Stimulated activated CD8-positive, alpha-beta memory T cell treated with anti-CD3 and anti-CD28 coated beads, Interleukin-4, amount 100 ng/mL, for 48 hours (primary cell): ENCODE measurements around the gene CCNI2.

Experiments
- DNase-seq: peaks from one replicate; pipeline ENCODE4 v3.0.0-alpha.2; 2020

The CCNI2 gene

DNA sequence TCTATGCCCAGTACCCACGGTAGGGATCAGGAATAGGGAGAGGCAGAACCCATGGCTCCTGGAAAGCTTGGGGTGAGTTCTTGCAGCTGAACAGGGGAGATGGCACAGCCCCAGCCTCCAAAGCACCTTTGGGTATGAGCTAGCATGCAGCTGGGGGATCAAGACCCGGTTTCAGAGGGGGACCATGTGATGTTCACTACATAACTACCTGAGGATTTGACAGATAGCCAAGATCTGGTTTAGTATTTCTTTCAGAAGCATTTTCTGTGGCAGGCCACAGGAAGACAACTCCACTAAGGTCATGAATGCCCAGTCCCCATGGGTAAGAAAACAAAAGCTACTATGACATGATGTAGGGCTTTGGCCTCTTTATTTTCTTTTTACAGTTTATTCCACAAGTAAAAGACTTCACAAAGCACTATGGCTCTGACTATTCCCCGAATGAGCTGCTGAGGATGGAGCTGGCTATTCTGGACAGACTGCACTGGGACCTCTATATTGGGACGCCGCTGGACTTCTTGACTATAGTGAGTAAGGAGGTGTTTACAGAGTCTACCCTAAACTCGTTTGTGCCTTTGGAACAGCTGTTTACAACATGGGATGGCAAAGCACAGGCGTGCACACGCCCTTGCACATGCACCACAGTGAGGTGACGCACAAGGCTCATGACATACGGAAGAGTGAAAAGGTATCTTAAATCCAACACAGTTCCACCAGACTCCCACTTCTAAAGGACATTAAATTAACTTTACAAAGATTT, 3.4 kb downstream of the CCNI2 start:
- DNase-seq = peak; percentile 20

GRCh38 chr5:132751444-132751843, 4.2 kb downstream of the CCNI2 start:
- DNase-seq = peak; percentile 58

- peak; percentile 24 for DNase-seq
Measured at GRCh38 chr5:132751971-132752580, 4.8 kb downstream of the CCNI2 start.

DNA sequence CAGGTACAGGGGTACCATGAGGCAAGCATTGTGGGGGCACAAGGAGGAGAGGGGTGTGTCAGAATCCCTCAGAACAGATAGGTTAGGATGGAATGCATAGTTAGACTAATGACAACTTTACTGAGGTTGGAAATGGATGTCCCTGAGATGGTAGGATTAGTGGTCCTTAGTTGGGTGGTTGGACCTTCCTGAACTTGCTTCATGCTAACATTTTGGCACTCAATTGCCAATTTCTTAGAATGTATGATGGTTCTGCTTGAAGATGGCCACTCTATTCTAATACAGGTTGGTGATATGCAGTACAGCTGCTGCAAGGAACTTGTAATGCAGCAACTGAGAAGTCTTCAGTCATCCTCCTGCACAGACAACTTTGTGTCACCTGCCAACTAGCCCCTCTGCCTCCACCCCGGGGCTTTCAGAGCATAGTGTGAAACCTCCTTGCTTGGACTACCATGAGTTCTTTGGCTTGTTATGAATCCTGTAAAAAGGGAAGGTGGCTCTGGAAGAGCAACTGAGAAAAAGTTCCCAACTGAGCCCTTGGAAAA, 5.4 kb downstream of the CCNI2 start:
- peak; percentile 21 for DNase-seq

- DNase-seq = peak; percentile 38
Measured at GRCh38 chr5:132753135-132753987, 6.1 kb downstream of the CCNI2 start.

- no peak for DNase-seq
Measured at GRCh38 chr5:132754111-132754510, 6.9 kb downstream of the CCNI2 start.

DNA sequence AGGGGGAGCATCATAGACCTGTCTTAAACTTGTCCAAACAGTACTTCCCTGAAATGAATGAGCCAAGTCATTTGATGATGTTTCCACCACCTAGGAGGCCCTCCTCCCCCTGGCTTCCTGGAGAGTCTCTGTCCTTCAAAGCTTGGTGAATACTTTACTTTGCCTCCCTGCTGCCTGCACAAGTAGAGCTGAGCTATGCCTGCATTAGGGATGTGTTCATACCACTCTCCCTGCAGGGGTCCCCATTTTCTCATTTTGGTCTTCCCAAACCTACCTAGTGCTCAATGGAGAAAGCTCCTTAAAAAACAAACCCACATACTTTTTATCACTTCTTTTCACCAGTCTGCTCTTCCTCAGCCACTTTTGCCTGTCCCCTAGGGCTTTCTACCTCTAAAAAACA, 7.7 kb downstream of the CCNI2 start:
- DNase-seq = peak; percentile 20

GRCh38 chr5:132756542-132756941, 9.3 kb downstream of the CCNI2 start:
- peak; percentile 14 for DNase-seq

DNA sequence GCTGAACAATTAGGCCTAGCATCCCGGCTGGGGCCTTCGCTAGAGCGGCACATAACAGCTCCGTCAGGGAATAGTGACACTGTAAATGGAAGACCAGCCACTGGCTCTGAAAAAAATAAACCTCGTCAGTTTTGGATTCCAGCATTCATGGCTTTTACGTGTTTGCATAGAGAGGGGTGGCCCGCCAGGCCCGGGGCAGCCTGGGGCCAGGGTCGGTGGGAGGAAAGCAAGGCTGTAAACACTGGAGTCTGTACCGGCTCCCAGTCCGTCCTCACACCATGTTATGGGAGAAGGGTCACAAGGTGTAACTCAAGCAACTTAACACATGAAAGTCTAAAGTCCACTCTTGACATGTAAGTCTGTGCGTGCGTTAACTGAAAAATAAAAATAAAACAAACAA, 11.2 kb downstream of the CCNI2 start:
- DNase-seq = no peak

GRCh38 chr5:132759114-132760048, 12.2 kb downstream of the CCNI2 start:
- peak; percentile 16 for DNase-seq

DNA sequence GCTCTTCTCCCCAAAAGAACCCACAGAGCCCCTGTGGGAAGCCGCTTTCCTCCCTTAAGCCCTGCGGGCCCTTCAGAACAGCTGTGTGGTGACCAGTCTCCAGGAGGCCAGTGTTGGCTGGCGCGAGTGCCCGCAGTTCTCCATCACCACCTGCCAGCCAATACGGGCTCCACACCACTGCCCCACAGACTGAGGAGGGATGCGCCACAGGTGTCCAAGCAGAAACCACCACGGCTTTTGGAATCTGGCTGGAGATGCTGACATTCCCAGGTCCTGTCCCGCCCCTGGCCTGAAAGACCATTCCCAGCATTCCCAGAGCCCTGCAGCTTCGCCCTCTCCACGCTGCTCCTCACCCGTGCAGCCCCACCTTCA, 12.8 kb downstream of the CCNI2 start:
- no peak for DNase-seq

GRCh38 chr5:132760601-132761317, 13.5 kb downstream of the CCNI2 start:
- no peak for DNase-seq

DNA sequence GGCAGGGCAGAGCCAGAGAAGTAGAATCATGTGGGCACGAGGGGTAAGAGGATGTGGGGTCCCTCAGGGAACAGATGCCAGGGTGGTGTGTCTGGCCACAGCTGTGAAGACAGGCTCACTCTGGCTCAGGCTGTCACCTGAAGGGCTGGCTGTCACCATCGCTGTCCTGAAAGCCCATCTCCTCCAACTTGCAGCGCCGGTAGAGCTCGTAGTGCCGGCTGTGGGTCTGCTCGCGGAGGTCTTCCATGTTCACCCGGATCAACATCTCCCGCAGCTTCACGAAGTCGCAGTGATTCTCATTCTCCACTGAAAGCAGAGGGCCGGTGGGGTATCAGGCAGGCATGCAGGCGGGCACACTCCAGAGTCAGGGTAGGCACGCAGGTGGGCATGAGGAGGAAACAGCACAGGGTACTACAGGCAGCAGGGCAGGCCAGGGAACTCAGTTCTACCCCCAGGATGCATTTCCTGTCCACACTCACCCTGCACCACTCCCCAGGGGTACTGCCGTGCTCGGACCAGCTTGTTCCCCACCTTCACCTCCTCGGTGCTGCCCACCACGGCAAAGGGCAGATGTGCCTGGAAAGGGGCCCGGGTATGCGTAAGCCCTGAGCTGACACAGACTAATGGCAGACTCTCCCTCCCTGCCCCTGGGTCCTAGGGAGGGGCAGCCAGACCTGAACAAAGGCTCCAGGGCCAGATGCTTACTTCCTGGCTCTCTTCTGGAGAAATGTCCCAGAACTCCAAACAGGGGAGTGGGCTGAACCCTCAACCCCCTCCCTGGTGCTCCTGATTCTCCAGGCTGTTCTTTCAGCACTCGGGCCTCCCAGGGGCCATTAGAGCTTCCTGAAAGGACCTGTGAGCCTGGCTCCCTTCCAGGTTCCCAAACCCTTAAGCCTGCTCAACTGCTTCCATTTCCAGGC, 14.4 kb downstream of the CCNI2 start:
- no peak for DNase-seq

- DNase-seq = no peak
Measured at GRCh38 chr5:132762246-132763000, 15.2 kb downstream of the CCNI2 start.

DNA sequence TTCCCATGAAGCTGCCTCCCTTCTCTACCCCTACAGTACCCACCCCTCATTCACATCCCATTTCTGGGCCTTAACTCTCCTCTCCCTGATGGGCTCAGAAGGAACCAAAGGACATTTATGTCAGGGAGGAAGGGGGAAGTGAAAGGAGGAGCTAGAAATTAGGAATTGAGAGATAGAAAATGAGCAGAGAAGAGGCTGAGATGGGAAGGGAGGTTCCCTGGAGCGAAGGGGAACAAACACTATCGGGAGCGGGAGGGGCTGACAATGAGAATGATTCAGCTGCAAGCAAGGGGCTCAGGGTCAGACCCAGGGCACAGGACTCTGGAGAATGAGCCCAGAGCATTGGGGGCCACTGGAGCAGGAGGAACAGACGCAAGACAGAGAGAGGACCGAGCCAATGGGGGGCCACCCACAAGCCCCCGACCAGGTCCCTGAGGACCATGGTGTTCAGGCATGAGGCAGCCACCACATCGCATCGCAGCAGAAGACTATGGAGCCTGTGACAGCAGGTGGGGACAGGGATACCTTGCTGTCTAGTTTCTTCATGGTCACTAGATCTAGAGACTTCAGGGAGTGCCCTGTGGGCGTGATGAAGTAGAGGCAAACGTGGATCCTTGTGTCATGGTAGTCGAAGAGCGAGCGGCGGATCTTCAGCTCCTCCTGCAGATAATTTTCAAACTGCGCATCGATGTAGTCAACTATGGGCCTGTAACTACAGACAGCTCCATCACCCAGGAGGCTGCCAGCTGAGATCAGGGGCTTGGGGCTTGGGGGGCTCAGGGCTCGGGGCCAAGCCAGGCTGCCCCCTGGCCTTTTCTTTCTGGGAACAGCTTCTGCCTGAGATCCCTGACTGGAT, 16.2 kb downstream of the CCNI2 start:
- DNase-seq = no peak

DNA sequence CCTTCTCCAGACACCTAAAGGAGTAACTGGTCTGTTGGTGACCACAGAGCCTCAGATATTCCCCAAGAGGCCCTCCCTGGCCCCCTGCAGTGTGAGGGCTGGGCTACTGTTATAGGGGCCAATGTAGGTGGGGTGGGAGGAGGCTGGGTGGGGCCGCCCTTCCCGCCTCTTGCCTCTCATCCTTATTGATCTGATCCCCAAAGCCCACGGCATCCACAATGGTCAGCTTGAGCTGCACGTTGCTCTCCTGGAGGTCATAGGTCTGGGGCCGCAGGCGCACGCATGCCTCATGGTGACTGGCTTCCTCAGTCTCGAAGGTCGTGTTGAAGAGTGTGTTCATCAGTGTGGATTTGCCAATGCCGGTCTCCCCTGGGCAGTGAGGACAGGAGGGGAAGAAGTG, 16.8 kb downstream of the CCNI2 start:
- no peak for DNase-seq

GRCh38 chr5:132764671-132765238, 17.5 kb downstream of the CCNI2 start:
- no peak for DNase-seq

DNA sequence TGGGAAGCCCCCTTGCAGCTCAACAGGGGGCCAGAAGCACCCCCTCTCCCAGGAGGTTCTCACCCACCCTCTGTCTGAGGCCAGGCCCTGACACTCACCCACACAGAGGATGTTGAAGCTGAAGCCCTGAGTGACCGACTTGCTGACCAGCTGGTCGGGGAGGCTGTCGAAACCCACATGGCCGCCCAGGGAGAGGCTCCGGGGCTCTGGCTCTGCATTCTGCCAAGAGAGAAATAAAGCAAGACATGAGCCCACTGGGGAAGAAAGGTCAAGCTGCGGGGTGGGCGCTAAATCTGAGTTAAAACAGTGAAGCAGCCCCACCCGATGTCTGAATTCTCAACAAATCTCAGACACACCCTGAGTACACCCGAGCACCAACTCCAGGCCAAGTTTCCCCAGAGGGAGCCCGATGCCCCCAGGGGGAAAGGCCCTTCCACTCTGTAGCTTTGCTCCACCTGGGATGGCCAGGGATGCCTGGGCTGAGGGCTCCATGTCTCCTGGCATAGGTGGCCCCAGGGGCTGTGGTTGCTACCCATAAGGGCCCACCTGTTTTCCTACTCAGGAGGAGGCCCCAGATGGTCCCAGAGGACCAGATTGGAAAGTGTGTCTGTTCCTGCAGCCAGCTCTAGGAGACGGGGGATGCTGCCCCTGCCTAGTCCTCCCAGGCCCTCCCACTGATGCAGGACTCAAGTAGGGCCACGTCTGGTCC, 18.2 kb downstream of the CCNI2 start:
- no peak for DNase-seq
